ENCODE results near the gene RAET1G.

GRCh38 chr6:149884215-149884614 is 38.7 kb downstream of the RAET1G start:
- TF ChIP-seq CTCF (IDR thresholded peaks at IDR 0.05) (no peak), POLR2A (IDR thresholded peaks at IDR 0.05) (no peak)
